Cardiac fibroblast (primary cell): ENCODE measurements around the gene JPH3.

Experiments
- DNase-seq, 2 donors: peaks; one replicate each; pipeline versions ENCODE4 v3.0.0 to v3.0.0-alpha.2; 2010; ENCODE audit warnings: low read depth in 2 of 2
- H3K4me3 ChIP-seq, 2 donors: replicated peaks in 1 of 2; 1 replicate in 1 of 2; 2 replicates in 1 of 2; pipeline ENCODE4 v1.5.1; 2011; ENCODE audit warnings: low read depth in 2 of 2, low read length in 2 of 2, mild to moderate bottlenecking in 2 of 2, moderate library complexity in 1 of 2
- TF ChIP-seq, protein P1 (sequence below): IDR thresholded peaks from one replicate; pipeline ENCODE4 v1.5.1; 2011; ENCODE audit warnings: low read depth, mild to moderate bottlenecking, low read length, inconsistent platforms

Gene JPH3

DNA sequence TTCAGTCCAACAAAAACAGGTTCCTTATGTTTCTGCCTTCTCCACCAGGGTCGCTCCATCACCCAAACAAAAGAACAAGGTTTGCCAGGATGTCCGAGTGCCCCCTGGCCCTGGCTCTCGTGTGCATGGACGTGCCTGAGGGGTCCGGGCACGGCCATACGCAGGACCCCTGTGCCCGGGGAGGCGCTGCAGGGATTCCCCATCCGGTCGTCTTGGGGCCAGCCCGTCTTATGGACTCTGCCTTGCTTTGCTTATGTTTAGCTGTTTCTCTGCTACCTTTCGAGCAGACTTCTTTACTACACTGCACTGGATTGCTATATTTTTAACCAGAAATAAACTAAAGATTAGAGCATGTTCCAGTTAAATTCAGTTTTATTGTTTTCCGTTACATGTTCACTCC is 95.5 kb downstream of the JPH3 start:
- no peak for DNase-seq
- no peak overlapping the region for H3K4me3 ChIP-seq
- TF ChIP-seq, protein P1, sequence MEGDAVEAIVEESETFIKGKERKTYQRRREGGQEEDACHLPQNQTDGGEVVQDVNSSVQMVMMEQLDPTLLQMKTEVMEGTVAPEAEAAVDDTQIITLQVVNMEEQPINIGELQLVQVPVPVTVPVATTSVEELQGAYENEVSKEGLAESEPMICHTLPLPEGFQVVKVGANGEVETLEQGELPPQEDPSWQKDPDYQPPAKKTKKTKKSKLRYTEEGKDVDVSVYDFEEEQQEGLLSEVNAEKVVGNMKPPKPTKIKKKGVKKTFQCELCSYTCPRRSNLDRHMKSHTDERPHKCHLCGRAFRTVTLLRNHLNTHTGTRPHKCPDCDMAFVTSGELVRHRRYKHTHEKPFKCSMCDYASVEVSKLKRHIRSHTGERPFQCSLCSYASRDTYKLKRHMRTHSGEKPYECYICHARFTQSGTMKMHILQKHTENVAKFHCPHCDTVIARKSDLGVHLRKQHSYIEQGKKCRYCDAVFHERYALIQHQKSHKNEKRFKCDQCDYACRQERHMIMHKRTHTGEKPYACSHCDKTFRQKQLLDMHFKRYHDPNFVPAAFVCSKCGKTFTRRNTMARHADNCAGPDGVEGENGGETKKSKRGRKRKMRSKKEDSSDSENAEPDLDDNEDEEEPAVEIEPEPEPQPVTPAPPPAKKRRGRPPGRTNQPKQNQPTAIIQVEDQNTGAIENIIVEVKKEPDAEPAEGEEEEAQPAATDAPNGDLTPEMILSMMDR: no peak

DNA sequence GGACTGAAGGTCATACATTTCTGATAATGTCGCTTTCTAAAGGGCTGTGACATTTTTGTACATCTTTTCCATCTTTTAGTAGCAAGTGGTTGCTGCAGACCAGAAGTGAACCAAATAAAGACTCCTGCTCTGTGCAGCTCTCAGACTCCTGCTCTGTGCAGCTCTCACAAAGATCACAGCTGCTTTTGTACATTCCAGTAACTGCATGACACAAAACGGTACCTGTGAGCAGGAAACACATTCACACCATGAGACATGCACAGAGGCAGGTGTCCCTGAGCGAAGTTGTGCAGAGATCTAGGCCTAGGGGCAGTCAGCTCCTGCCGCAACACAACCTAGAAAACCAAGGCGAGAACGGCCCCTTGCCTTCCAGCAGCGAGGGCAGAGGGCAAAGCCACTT is 95.9 kb downstream of the JPH3 start:
- DNase-seq: no peak
- H3K4me3 ChIP-seq: no peak overlapping the region
- TF ChIP-seq, protein P1: no peak

- no peak overlapping the region for H3K4me3 ChIP-seq
- no peak for DNase-seq
- TF ChIP-seq, protein P1: no peak
Measured at GRCh38 chr16:87698676-87699199, 96.4 kb downstream of the JPH3 start.

DNA sequence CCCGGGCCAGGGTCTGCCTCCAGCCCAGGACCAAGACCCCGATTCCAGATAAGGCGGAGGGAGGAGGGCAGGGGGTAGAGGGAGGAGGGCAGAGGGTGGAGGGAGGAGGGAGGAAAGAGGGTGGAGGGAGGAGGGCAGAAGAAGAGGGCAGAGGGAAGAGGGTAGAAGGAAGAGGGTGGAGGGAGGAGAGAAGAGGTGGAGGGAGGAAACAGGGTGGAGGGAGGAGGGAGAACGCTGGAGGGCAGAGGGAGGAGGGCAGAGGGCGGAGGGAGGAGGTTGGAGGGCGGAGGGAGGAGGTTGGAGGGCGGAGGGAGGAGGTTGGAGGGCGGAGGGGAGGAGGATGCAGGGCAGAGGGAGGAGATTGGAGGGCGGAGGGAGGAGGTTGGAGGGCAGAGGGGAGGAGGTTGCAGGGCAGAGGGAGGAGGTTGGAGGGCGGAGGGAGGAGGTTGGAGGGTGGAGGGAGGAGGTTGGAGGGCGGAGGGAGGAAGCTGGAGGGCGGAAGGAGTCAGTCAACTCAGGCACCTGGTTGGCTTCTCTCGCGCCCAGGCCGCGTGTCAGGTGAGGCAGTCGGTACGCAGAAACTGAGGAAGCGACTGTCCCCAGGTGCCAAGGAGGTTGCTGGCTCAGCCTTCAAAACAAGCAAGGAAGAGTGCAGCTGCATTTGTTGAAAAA is 98.2 kb downstream of the JPH3 start:
- H3K4me3 ChIP-seq: no peak overlapping the region
- no peak for DNase-seq
- TF ChIP-seq, protein P1: no peak

- DNase-seq: no peak
- TF ChIP-seq, protein P1: no peak
Measured at GRCh38 chr16:87701078-87701460, 98.8 kb downstream of the JPH3 start.

GRCh38 chr16:87701505-87701921 is 99.2 kb downstream of the JPH3 start:
- DNase-seq: no peak
- TF ChIP-seq, protein P1: no peak
- H3K4me3 ChIP-seq: no peak overlapping the region

More at GRCh38 chr16:87701078-87701460, 98.8 kb downstream of the JPH3 start:
- no peak overlapping the region for H3K4me3 ChIP-seq
